GM18511 (cell line): ENCODE measurements around the gene CMTM2.
"Not testable (repeated sequence)": the region's sequence is repeated elsewhere in the genome, so short reads cannot be mapped to it uniquely, and the experiment has no call there.

Source experiments
- ATAC-seq: cut with Tn5 transposase; IDR thresholded peaks from one replicate; pipeline ENCODE4 v1.9.1; 2021; ENCODE audit warnings: mild to moderate bottlenecking, moderate library complexity; ENCODE audit not compliant: unreplicated experiment

Gene CMTM2

GRCh38 chr16:66627611-66628378, 48.5 kb downstream of the CMTM2 start:
- not testable (repeated sequence) for ATAC-seq

GRCh38 chr16:66629856-66630255, 50.6 kb downstream of the CMTM2 start:
- ATAC-seq = no peak

GRCh38 chr16:66630561-66631260, 51.4 kb downstream of the CMTM2 start:
- not testable (repeated sequence) for ATAC-seq

GRCh38 chr16:66631558-66631957, 52.3 kb downstream of the CMTM2 start:
- not testable (repeated sequence) for ATAC-seq

- no peak for ATAC-seq
Measured at GRCh38 chr16:66634527-66635196, 55.4 kb downstream of the CMTM2 start.

GRCh38 chr16:66635406-66635805, 56.1 kb downstream of the CMTM2 start:
- no peak for ATAC-seq

- ATAC-seq = no peak
Measured at GRCh38 chr16:66636199-66636598, 56.9 kb downstream of the CMTM2 start.

- no peak for ATAC-seq
Measured at GRCh38 chr16:66637806-66638205, 58.5 kb downstream of the CMTM2 start.
